ENCODE data around the gene GCHFR.
A peak's percentile ranks its signal among the peaks of the same experiment; 100 is the strongest.

Gene GCHFR

GRCh38 chr15:40770147-40770721 is 6.4 kb downstream of the GCHFR start:
- TF ChIP-seq SPI1 (IDR thresholded peaks at IDR 0.05; ENCODE audit: borderline replicate concordance, low read depth) = no peak
- no peak for TF ChIP-seq POLR2AphosphoS5 (IDR thresholded peaks at IDR 0.05; ENCODE audit: low read depth)
- TF ChIP-seq CTCF (IDR thresholded peaks at IDR 0.05; ENCODE audit: insufficient read depth, low read length) = no peak
- Histone ChIP-seq H3K4me3 (replicated peaks; ENCODE audit: insufficient read depth, low read length) (no peak overlapping the region), H3K27ac (replicated peaks) (peak overlapping the region; percentile 70; the same call in 1 of the 2 replicates), H3K27me3 (ENCODE audit: insufficient read depth, poor library complexity, severe bottlenecking) (no peaks in the 10 kb centered on the region)
- no peak for DNase-seq (ENCODE audit: low read depth in 1 of 2, low spot score in 1 of 2)

- DNase-seq (ENCODE audit: low read depth in 1 of 2, low spot score in 1 of 2) = no peak
- Histone ChIP-seq H3K4me3 (replicated peaks; ENCODE audit: insufficient read depth, low read length) (no peak overlapping the region), H3K27ac (replicated peaks) (no peak overlapping the region), H3K27me3 (ENCODE audit: insufficient read depth, poor library complexity, severe bottlenecking) (no peaks in the 10 kb centered on the region)
- TF ChIP-seq SPI1 (IDR thresholded peaks at IDR 0.05; ENCODE audit: borderline replicate concordance, low read depth) = no peak
- TF ChIP-seq CTCF (IDR thresholded peaks at IDR 0.05; ENCODE audit: insufficient read depth, low read length) = no peak
- TF ChIP-seq GABPA (IDR thresholded peaks at IDR 0.05; ENCODE audit: low read depth) = no peak
- no peak for TF ChIP-seq POLR2AphosphoS5 (IDR thresholded peaks at IDR 0.05; ENCODE audit: low read depth)
- no peak for TF ChIP-seq REST (IDR thresholded peaks at IDR 0.05; ENCODE audit: insufficient replicate concordance, low read depth)
Measured at GRCh38 chr15:40771242-40771641, 7.4 kb downstream of the GCHFR start.

- no peak overlapping the region for H3K4me3 ChIP-seq (replicated peaks; ENCODE audit: insufficient read depth, low read length)
- H3K27me3 ChIP-seq (ENCODE audit: insufficient read depth, poor library complexity, severe bottlenecking) = no peaks in the 10 kb centered on the region
- H3K27ac ChIP-seq (replicated peaks) = no peak overlapping the region
- TF ChIP-seq REST (IDR thresholded peaks at IDR 0.05; ENCODE audit: insufficient replicate concordance, low read depth) (no peak), SPI1 (IDR thresholded peaks at IDR 0.05; ENCODE audit: borderline replicate concordance, low read depth) (no peak), CTCF (IDR thresholded peaks at IDR 0.05; ENCODE audit: insufficient read depth, low read length) (no peak), POLR2AphosphoS5 (IDR thresholded peaks at IDR 0.05; ENCODE audit: low read depth) (no peak), GABPA (IDR thresholded peaks at IDR 0.05; ENCODE audit: low read depth) (no peak)
- DNase-seq (ENCODE audit: low read depth in 1 of 2, low spot score in 1 of 2) = no peak
Measured at GRCh38 chr15:40772014-40772413, 8.1 kb downstream of the GCHFR start.

GRCh38 chr15:40773496-40773895 is 9.6 kb downstream of the GCHFR start:
- H3K27me3 ChIP-seq (ENCODE audit: insufficient read depth, poor library complexity, severe bottlenecking) = no peaks in the 10 kb centered on the region
- no peak overlapping the region for H3K27ac ChIP-seq (replicated peaks)
- no peak for DNase-seq (ENCODE audit: low read depth in 1 of 2, low spot score in 1 of 2)
- H3K4me3 ChIP-seq (replicated peaks; ENCODE audit: insufficient read depth, low read length) = no peak overlapping the region
- TF ChIP-seq SPI1 (IDR thresholded peaks at IDR 0.05; ENCODE audit: borderline replicate concordance, low read depth) (no peak), POLR2AphosphoS5 (IDR thresholded peaks at IDR 0.05; ENCODE audit: low read depth) (no peak), CTCF (IDR thresholded peaks at IDR 0.05; ENCODE audit: insufficient read depth, low read length) (no peak), REST (IDR thresholded peaks at IDR 0.05; ENCODE audit: insufficient replicate concordance, low read depth) (no peak), GABPA (IDR thresholded peaks at IDR 0.05; ENCODE audit: low read depth) (no peak)

All from HL-60 (cell line).